ENCODE results near the gene CERCAM.
"Not testable (repeated sequence)": the region's sequence is repeated elsewhere in the genome, so short reads cannot be mapped to it uniquely, and the experiment has no call there.

CERCAM gene

DNA sequence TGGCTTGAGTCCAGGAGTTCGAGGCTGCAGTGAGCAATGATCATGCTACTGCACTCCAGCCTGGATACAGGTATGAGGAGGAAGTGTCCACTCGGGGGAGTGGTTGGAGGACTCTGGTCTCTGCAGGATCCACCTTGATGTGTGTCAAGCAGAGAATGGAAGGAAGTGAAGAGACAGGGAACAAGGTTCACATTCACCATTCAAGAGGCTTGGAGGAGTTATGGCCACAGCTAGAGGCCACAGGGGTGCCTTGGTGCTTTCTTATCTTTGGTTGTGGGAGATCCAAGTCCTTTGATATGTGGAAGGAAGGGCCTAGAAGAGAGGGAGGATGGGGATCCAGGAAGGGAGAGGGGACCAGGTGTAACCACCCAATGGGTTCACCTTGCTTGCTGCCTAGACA is 5.4 kb upstream of the CERCAM start:
- in situ Hi-C loops (cut with MboI; ENCODE audit: low sequenced_read_pairs): no loop called here

DNA sequence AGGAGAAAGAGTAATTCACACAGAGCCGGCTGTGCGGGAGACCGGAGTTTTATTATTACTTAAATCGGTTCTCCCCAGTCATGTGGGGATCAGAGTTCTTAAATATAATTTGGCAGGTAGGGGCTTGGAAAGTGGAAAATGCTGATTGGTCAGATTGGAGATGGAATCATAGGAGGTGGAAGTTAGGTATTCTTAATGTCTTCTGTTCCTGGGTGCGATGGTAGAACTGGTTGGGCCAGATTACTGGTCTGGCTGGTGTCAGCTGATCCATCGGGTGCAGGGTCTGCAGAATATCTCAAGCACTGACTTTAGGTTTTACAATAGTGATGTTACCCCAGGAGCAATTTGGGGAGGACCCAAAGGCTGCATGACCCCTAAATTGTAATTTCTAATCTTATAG is 4.6 kb upstream of the CERCAM start:
- in situ Hi-C loops (cut with MboI; ENCODE audit: low sequenced_read_pairs): no loop called here

DNA sequence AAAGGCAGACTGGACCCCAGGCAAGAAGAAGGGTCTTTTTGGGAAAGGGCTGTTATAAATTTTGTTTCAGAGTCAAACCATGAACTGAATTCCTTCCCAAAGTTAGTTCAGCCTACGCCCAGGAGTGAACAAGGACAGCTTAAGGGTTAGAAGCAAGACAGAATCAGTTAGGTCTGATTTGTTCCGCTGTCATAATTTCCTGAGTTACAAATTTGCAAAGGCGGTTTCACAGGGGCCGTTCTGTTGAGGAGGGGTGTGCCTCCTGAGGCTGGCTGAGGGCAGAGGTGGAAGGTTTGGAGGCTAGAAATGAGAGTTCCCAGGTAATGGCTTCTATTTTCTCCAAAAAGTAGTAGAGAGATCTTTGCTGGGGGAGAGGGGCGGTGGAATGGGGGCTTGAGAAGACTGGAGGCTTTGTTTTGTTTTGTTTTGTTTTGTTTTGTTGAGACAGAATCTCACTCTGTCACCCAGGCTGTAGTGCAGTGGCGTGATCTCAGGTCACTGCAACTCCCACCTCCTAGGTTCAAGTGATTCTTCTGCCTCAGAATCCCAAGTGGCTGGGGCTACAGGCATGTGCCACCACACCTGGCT is 4.1 kb upstream of the CERCAM start:
- in situ Hi-C loops (cut with MboI; ENCODE audit: low sequenced_read_pairs): no loop called here

DNA sequence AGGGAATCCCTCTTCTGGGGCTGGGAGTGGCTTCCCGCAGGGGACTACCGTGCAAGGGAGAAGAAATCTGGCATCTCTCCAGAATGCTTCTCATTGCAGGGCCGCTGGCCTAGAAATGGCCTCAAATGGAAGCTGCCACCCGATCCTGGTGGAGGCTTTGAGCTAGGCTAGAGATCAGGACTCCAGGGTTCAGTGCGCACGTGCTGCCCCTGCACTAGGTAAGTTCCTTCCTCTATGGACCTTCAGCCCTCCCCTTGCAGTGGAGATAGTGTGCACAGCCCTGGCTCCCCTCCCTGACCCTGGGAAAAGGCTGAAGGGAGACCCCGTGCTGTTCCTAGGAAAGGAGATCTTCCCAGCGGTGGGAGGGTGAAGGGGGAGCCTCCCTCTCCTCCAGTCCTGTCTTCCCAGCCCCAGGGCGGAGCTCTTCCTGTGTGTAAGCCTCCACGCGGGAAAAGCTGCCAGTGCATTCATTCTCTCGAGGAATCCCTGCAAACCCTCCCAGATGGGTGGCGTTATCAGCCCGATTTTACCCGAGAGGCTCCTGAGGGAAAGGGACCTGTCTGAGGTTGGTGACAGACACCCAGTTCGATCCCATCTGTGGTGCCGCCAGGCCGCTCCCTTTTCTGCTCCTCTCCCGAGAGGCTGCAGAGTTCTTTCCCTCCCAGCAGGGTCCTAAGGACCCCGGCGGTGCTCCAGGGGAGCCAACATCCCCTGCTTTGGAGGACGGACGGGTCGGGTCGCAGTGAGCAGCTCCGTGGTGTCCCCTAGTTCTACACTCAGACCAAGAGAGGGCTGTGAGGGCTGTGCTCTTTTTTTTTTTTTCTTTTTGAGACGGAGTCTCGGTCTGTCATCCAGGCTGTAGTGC is 1.4 kb upstream of the CERCAM start:
- in situ Hi-C loops (cut with MboI; ENCODE audit: low sequenced_read_pairs): no loop called here

DNA sequence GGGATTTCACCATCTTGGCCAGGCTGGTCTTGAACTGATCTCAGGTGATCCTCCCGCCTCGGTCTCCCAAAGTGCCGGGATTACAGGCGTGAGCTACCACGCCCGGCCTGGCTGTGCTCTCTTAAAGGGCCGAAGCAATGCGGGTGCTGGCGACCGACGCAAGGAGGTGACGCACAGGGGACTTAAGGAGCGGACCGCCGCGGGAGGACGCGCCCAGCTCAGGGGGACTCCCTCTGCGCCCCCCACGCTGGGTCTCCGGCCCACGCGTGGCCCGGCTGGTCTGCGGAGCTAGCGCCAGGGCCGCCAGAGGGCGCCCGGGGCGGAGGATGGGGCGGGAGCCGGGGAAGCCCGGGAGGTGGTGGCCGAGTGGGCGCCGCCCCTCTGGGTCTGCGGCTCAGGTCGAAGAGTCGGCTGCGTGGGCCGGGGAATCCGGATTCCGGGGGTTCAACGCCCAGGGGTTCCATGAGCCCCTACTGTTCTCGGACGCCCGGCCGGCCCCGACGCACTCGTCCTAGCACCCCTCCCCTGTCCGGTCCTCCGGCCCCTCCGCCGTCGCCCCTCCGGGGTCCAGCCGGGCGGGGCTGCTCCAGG is 502 bp upstream of the CERCAM start:
- in situ Hi-C loops (cut with MboI; ENCODE audit: low sequenced_read_pairs): no loop called here

DNA sequence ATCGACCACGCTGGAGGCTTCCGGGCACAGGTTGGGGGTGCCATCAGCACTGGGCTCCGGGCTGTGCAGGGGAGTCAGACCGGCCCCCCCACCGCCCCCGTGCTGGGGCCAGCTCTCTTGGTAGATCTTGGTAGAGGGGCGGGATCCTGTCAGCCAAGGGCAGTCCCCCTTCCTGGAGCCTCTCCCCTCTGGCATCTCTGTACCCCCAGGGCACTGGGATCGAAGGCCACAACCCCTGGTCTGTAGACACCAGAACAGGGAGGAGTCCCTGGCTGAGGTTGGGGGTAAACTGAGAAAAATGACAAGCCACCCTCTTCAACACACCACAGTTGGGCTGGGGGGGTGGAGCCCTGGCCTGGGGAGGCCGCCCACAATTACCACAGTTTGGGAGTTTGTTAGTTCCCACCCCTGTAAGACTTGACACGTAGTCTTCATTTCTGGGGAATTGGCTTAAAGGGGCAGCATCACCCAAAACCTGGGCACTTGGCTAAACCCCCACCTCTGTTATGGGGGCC is 882 bp downstream of the CERCAM start:
- in situ Hi-C loops (cut with MboI; ENCODE audit: low sequenced_read_pairs): no loop called here

DNA sequence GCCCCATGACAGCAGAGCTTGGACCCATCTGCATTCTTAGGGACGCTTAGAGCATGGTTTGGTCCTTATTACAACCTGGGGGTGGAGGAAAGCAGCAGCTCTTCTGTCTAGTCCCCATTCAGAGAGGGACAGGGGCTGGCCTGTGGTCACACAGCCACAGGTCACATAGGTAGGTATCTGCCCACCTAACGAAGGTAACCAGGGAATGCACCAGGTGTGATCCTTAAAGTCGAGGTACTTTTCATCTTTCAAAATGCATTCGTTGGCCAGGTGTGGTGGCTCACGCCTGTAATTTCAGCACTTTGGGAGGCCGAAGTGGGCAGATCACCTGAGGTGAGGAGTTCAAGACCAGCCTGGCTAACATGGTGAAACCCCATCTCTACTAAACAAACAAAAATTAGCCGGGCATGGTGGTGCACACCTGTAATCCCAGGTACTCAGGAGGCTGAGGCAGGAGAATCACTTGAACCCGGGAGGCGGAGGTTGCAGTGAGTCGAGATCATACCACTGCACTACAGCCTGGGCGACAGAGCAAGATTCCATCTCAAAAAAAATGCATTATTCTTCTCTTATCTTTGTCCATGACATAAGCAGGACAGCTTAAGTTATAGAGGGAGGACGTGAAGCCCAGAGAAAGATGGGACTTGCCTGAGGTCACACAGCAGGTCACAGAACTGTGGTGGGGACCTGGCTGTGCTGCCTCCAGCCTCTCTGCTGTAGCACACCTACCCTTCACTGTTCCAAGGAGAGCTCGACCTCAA is 1.5 kb downstream of the CERCAM start:
- in situ Hi-C loops (cut with MboI; ENCODE audit: low sequenced_read_pairs): not testable (repeated sequence)

DNA sequence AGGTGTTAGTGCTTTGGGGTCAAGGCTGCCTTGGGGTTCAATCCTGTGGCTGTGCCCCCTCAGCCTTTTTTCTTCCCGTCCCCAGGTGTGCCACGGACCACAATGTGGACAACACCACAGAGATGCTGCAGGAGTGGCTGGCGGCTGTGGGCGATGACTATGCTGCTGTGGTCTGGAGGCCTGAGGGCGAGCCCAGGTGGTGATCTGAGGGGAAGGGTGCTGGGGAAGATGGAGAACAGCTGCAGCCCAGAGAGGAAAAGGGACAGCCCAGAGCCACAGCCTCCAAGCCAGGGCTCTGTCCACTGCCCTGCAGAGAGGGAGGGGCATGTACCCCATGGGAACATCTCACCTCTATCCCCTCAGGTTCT is 2.1 kb downstream of the CERCAM start:
- in situ Hi-C loops (cut with MboI; ENCODE audit: low sequenced_read_pairs): no loop called here

DNA sequence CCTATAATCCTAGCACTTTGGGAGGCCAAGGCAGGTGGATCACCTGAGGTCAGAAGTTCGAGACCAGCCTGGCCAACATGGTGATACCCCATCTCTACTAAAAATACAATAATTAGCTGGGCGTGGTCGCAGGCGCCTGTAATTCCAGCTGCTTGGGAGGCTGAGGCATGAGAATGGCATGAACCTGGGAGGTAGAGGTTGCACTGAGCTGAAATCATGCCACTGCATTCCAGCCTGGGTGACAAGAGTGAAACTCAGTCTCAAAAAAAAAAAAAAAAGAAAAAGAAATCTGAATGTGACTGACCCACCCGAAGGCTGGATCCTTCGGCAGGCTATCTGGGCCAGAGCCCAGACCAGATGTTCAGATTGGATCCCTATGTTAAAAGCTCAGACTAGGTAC is 2.7 kb downstream of the CERCAM start:
- in situ Hi-C loops (cut with MboI; ENCODE audit: low sequenced_read_pairs): not testable (repeated sequence)

DNA sequence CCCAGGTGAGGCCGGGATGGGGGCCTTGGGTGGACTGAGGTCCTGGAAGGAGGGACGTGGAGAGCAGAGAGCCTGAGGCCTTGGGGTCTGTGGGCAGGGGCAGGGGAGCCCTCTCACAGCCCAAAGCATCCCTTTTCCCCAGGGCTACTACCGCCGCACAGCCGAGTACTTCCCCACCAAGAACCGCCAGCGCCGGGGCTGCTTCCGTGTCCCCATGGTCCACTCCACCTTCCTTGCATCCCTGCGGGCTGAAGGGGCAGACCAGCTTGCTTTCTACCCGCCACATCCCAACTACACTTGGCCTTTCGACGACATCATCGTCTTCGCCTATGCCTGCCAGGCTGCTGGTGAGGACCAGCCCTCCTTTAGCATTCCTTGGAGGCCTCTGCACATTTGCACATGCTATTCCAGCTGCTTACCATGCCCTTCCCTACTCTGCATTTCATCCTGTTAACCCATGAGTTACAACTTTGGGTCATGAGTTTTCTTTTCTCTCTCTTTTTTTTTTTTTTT is 3.7 kb downstream of the CERCAM start:
- in situ Hi-C loops (cut with MboI; ENCODE audit: low sequenced_read_pairs): no loop called here

DNA sequence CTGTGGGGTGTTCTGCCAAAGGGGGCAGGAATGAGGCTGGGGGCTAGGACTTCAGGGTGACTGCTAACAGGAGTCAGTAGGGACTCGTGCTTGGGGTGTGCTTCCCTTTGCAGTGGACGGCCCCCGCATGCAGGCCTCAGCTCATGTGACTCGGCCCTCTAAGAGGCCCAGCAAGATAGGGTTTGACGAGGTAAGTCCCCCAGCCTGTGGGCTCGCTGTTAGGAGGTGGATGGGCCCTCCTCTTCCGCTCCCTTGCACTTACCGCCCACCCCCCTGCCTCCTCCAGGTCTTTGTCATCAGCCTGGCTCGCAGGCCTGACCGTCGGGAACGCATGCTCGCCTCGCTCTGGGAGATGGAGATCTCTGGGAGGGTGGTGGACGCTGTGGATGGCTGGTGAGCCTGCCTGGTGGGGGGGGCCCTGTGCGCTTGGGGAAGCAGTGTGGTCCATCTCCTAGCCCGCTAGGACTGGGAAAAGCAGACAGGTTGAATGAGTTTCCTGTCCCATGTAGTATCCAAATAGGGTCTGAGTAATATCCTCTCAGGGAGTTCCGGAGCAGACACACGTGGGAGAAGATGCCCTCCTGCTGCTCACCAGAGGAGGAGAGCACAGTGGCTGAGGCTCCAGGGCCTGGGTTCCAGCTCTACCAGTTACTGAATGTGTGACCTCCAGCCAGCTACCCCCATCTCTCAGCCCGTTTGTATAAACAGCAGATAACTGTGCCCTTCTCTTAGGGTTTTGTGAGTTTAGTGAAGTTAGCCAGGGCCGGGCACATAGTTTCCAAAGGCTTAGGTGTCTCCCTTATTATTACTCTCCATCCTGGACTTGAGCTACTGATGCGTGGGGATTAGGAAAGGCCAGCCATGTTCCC is 8.2 kb downstream of the CERCAM start:
- in situ Hi-C loops (cut with MboI; ENCODE audit: low sequenced_read_pairs): no loop called here

DNA sequence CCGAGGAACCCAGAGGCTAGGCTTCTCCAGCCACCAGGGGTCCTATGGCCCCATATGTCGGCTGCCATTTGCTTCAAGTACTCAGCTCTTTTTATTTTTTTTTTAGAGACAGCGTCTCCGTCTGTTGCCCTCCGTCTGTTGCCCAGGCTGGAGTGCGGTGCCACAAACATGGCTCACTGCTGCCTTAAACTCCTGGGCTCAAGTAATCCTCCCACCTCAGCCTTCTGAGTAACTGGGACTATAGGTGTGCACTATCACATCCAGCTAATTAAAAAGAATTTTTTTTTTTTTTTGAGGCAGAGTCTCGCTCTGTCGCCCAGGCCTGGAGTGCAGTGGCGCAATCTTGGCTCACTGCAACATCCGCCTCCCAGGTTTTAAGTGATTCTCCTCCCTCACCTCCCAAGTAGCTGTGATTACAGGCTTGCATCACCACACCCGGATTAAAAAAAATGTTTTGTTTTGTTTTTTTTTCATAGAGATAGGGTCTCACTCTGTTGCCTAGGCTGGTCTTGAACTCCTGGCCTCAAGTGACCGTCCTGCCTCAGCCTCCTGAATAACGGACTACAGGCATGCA is 8.9 kb downstream of the CERCAM start:
- in situ Hi-C loops (cut with MboI; ENCODE audit: low sequenced_read_pairs): no loop called here

DNA sequence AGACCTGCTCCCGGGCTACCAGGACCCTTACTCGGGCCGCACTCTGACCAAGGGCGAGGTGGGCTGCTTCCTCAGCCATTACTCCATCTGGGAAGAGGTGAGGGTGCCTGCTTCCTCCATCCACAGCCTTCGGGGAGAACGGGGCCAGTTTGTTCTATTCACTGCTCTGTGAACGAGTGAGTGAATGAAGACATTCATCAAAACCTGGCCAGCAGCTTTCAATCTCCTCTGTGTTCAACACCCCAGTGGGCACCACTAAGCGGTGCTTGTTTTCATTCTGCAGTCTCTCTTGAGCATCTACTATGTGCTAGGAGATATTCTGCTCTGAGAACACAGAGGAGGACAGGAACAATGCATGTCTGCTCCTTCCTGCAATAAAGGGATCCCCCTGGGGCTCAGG is 10.6 kb downstream of the CERCAM start:
- in situ Hi-C loops (cut with MboI; ENCODE audit: low sequenced_read_pairs): no loop called here

DNA sequence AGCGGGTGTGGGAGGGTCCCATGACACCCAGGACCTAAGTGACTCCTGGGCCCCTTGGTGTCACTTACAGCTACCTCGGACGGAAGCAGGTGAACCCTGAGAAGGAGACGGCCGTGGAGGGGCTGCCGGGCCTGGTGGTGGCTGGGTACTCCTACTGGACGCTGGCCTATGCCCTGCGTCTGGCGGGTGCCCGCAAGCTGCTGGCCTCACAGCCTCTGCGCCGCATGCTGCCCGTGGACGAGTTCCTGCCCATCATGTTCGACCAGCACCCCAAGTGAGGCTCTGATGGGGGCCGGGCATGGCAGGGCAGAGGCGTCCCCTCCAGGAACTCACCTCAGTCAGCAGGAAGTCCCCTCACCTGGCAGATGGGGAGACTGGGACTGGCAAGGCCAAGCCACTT is 13.7 kb downstream of the CERCAM start:
- in situ Hi-C loops (cut with MboI; ENCODE audit: low sequenced_read_pairs): no loop called here

DNA sequence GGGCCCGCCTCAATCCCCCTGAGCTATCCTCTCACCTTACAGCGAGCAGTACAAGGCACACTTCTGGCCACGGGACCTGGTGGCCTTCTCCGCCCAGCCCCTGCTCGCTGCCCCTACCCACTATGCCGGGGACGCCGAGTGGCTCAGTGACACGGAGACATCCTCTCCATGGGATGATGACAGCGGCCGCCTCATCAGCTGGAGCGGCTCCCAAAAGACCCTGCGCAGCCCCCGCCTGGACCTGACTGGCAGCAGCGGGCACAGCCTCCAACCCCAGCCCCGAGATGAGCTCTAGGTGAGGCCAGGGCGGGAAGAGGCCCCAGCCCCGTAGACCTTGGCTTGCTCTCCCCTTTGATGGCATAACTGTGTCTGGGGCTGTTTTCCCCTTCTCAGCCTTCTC is 15.0 kb downstream of the CERCAM start:
- in situ Hi-C loops (cut with MboI; ENCODE audit: low sequenced_read_pairs): no loop called here

DNA sequence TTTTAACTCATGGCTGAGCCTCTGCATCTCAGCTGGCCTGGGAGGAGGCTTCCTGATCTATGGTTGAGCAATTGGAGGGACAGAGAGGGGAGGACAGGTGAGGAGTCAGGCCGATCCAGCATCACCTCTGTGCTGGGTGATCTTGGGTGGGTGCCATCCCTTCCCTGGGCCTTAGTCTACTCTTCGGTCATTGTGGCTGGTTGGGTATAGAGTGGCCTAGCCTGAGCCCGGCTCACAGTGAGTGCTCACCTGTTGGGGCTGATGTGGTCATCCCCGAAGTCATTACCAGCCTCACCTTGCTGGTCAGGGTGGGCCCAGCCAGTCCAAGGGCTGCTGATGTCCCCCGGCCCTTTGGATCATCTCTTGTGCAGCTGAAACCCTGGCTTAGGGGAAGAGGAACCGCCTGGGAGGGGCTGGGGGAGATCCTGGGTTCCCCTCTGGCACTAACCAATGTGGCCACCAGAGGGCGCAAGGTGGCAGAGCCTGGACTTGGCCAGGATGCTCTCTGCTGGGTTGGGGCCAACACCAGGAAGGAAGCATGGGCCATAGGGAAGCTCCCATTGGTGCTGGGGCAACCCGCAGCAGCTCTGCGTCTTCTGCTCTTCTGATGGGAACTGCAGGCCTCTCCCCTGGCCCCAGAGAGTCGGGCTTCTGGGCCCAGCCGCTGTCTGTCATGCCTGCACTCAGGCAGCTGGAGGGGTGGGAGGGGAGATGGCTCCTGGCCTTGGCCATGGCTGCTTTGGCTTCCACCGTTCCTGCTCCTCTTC is 17.9 kb downstream of the CERCAM start:
- in situ Hi-C loops (cut with MboI; ENCODE audit: low sequenced_read_pairs): no loop called here

DNA sequence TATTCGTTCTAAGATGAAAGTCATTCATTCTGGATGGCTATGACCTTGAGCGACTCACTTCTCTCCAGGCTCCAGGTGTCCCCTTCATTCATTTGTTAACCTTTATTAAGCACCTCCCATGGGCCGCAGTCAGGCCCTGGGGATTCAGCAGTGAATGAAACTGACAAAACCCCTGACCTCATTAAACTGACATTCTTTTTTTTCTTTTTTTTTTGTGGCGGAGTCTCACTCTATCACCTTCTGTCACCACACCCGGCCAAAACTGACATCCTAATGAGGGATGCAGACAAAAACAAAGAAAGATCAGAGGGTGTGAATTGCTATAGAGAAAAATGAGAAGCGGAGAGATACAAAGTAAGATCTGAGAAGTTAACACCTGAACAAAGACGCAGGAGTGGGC is 18.6 kb downstream of the CERCAM start:
- in situ Hi-C loops (cut with MboI; ENCODE audit: low sequenced_read_pairs): no loop called here

DNA sequence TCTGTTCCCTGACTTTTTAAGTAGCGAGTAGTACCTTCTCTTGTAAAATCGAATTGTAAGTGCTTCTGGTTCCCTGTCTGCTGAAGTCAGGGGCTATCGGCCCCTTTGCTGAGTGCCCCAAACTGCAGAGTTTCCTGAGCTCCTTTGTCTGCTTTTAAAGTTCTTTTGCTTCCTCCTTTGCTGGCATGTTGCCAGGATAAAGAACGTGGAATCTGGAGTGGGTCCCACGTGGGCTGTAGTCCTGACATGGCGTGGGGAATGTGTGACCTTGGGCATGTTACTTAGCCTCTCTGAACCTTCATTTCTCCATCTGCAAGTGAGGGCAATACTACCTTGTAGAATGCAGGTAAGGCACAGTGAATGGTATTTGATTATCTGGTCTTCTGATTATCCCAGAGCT is 21.5 kb downstream of the CERCAM start:
- in situ Hi-C loops (cut with MboI; ENCODE audit: low sequenced_read_pairs): no loop called here

DNA sequence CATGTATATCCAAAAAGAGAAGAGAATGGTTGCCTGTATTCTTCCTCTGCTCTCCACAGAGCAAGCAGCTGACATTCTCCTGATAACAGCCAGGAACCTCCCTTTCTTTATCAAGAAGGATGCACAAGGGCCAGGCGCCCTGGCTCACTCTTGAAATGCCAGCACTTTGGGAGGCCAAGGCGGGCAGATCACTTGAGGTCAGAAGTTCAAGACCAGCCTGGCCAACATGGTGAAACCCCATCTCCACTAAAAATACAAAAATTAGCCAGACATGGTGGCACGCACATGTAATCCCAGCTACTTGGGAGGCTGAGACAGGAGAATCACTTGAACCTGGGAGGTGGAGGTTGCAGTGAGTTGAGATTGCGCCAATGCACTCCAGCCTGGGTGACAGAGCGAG is 25.8 kb downstream of the CERCAM start:
- in situ Hi-C loops (cut with MboI; ENCODE audit: low sequenced_read_pairs): not testable (repeated sequence)

All from HL-60/S4 treated with phorbol 12-myristate 13-acetate at 8.2 ng/mL for 4 days and 3 days (cell line).